GF-D8 (cell line): ENCODE data around the gene HOXD10.

ENCODE experiments used
- DNase-seq: peaks from one replicate; lab custom pipeline; 2025; lab: John Stamatoyannopoulos, UW

Gene HOXD10

DNA sequence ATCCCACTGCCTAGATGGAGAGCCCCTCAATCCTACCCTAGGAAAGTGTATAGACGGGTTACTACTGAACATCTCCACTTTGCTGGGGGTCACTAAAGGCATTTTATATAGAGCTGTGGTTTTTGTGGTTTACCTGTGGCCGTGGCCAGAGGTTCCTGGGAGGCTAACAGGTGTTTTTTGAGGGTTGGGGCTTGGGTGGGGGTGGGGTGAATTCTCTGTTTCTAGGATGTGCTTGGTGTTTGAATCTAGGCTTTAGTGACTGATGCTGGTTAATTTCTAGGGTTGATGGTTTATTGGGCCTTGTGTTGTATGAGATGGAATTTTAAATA lies 20.6 kb downstream of the HOXD10 start:
- DNase-seq, result no peak

- no peak for DNase-seq
Measured at GRCh38 chr2:176137906-176138305, 21.3 kb downstream of the HOXD10 start.

DNA sequence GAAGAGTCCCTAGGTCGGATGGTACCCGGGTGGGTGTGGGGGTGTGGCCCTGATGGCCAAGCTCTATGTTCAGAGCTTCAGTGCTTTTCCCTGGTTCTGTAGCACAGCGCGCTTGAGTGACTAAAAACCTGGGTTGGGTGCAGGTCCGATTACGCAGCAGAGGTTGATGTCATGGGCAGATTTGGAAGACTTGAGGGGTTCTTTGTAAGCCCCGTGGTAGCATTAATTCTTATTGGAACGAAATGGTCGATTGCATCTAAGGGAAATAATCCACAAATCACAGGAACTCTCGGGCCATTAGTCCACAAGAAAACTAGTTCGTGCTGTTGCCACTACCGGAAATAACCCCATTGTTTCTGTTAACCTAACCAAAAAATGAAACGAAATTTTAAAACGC lies 21.9 kb downstream of the HOXD10 start:
- no peak for DNase-seq

- DNase-seq, result no peak
Measured at GRCh38 chr2:176138923-176139660, 22.5 kb downstream of the HOXD10 start.

DNA sequence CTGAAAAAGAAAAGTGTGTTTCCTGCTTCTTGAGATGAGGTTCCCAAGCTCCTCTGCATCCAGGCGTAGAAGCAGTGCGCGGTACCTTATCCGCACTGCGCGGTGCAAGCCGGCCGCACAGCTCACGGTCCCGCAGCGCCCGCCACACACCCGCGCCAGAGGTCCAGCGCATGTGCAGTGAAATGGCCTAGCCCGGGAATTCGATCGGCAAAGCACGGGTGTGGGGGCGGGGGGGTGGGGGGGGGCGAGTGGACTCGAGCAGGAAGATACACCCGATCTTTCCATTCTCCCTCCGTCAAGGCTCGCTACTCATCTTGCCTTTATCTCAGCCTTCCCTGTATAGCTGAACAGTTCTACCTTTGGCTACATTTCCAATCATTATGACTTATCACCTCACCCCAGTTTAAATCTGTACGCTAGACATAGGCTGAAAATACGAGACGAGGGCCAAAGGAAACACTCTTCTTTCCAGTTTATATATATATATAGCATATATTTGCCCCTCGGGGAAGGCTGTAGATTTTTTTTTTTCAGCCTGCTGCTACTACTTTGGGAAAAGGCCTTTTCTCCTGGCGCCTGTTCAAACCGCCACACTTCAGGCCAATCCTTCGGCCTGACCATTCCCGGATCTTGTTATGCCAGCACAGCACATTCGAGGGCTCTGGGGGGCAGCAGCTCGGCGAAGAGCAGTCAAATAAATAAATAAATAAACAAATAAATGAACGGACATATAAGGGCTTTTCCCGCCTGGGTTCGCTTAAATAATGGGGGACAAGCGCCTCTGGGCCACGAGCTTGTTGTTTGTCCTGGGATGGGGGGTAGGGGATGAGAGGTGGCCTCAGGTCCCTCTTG lies 23.3 kb downstream of the HOXD10 start:
- DNase-seq, result no peak

DNA sequence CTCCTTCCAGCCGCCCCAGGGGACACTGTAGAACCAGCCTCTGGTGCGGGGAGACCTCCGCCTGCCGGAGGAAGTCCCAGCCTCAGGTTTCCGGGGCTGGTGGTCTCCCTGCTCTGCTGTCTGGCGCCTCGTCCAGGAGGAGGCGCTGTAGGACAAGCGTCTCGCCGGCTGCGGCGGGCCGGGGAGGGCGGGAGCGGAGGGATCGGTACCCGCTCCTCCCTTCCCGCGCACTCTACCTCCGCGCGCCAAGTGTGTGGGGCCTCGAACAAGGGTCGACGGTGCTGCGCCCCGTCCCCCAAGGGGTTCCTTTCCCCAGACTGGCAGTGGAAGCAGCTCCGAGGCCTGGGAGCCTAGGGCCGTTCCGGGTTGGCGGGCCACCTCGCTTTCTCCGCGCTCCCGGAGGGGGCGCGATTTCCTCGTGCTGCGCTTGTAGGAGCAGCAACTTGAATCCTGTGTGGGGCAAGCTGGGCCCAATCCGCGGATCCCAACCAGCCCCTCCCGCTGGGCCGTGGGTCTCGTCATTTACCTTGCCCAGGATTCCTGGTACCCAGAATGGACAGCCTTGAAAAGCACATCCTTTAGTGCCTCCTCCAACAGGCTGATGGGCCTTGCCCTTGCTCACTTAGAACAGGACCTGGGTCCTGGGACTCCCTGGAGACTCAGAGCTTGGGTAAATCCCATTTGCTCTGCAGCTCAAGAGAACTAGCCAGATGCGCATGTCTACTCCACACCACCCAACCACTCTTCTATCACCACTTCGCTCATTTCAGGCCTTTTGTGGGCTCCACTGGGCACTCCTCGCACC lies 24.1 kb downstream of the HOXD10 start:
- DNase-seq, result peak; percentile 23

GRCh38 chr2:176142281-176142680 lies 25.7 kb downstream of the HOXD10 start:
- DNase-seq, result no peak

GRCh38 chr2:176145085-176145969 lies 28.7 kb downstream of the HOXD10 start:
- no peak for DNase-seq

DNA sequence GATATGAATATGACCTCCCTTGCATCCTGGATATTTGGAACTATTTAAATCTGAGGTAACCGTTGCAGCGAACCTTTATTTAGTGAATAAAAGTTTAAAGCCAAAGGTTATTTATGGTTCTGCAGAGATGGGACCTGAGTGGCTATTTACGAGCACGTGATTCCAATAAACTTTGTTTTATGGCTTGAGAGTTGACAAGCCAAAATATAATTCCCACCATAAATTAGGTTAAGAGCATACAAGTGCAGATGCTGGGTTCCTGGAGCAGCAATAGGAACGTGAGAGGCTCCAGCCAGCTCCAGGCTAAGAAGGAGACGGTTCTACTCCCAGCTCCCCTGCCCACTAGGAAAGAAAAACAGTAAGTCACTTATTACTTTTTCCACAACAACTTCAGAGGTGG lies 29.5 kb downstream of the HOXD10 start:
- DNase-seq, result no peak

DNA sequence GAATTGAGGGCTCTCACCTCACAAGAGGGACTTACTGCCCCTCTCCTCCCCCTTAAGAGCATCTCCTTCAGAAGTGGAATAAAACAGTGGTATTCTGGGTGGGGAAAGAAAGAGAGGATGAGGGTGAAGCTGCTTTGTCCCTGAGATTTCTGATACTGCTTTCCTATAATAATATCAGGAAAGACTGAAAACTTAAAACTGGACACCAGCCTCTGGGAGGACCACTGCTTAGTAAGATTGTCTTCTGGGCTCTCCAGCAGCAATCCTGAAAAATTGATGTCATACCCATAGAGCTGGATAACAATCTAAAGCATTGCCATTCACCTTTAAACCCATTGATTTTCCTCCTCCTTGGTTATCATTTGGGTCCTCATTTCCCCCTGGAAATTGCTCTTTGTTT lies 30.1 kb downstream of the HOXD10 start:
- DNase-seq, result no peak

DNA sequence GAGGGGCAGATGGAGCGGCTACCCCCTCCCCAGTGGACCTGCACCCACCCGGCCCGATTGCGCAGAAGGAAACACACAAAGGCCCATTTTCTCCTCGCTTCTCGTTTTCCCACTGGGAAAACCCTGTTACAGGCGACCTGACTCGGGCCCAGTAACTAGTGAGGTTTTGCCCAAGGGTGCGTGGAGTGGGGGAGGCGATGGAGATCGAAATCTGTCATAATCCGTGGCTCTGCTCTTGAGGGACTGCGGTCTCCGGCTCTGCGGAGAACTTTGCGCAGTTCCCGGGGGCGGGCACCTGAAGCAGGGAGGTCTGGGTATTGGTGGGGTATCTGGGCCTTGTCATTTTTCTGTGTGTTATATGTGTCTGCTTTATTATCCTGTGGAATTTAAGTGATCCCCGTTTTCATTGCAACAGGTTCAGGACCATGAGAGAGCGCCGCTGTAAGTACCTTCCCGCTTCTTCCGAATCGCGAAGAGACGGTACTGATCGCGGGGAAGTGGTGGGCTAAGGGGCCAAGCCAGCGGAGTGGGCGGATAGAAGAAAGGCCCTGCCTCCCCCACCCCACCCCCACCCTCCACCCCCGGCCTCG lies 30.7 kb downstream of the HOXD10 start:
- DNase-seq, result no peak

GRCh38 chr2:176147800-176148496 lies 31.4 kb downstream of the HOXD10 start:
- DNase-seq, result no peak

DNA sequence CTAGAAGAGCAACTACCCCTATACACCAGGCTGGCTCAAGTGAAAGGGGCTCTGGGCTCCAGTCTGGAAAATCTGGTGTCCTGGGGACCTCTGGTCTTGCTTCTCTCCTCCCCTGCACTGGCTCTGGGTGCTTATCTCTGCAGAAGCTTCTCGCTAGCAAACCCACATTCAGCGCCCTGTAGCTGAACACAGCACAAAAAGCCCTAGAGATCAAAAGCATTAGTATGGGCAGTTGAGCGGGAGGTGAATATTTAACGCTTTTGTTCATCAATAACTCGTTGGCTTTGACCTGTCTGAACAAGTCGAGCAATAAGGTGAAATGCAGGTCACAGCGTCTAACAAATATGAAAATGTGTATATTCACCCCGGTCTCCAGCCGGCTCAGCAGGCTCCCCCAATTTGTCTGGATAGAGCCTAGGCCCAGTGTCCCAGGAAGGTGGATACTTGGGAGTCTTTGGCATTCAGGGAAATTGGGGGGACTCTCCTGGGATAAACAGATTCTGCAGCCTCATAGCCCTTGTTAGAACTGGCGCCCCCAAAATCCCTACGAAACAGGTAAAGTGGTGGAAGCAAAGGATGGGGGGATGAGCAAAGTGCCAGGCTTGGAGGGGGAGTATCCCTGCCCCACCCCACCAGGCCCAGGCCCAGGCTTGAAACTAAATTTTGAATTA lies 32.3 kb downstream of the HOXD10 start:
- no peak for DNase-seq

DNA sequence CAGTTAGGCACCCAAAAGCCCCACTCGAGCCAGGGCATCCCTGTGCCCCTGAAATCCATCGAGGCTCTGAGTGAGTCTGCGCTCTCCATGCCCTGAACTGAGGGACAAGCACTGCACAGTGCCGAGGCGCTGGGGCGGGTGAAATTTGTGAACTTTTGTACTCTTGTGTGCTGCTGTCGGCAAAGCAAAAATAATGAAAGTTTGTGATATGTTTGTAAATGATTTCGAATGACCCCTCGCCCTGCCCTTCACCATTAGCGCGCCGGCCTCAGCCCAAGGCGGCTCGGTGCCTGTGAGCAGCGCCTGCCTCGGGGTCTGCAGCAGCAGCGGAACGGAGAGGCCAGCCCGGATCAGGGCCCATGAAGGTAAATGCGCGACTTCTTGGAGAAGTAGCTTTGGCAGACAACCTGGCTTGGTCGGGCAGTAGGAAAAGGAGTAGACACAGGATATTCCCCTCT lies 32.9 kb downstream of the HOXD10 start:
- DNase-seq, result no peak

DNA sequence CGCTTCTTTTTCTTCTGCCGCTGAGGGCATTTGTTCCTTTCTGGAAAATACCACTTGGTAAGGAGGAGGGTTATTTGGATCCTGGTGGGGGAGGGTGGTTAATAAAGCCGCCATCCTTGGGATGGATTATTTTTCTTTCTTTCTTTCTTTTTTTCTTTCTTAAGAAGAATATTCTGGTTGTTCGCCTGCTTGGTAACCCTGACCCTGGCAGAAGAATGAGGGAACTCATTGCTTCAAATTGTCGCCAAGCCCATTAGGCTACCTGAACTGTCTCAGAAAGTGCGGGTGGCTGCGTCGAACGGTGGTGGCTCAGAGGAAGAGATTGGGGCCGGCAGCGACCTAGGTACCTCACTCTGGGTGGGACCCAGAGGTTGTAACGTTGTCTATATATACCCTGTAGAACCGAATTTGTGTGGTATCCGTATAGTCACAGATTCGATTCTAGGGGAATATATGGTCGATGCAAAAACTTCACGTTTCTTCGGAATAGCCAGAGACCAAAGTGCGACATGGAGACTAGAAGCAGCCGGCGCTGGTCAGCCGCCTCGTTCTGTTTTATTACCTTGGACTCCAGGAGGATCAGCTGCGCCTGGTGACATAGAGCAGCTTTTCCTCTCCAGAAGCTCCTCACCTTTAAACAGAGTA lies 33.5 kb downstream of the HOXD10 start:
- DNase-seq, result no peak

GRCh38 chr2:176150584-176151441 lies 34.2 kb downstream of the HOXD10 start:
- DNase-seq, result no peak

- no peak for DNase-seq
Measured at GRCh38 chr2:176151442-176152287, 35.1 kb downstream of the HOXD10 start, which contains the start of gene HOXD4. HOXD4 (plus strand) TSS chr2:176151550; CDS start chr2:176151634, 84 bp downstream.
